Small intestine (tissue), 7 donors: ENCODE results near the gene ASPRV1. TPM values are rescaled to one million over a fixed set of nuclear protein-coding genes. Genes with fewer than 3 reads are reported as not detected.

ENCODE experiments used
- DNase-seq, 2 donors: peaks; one replicate each; pipeline versions ENCODE4 v3.0.0 to v3.0.0-alpha.2; 2013
- FAIRE-seq: peaks from 2 replicates; lab custom pipeline; 2012; peaks lifted over from hg19 to GRCh38; lab: Jason Lieb, UNC
- H3K27ac ChIP-seq, 3 donors: one replicate each; pipeline ENCODE4 v1.5.1; 2013; ENCODE audit warnings: low read length in 2 of 3, mild to moderate bottlenecking in 2 of 3, control low read depth in 1 of 3, inconsistent platforms in 1 of 3, low read depth in 1 of 3, moderate library complexity in 1 of 3
- H3K27me3 ChIP-seq, 3 donors: one replicate each; pipeline ENCODE4 v1.6.1; 2013; ENCODE audit warnings: low read length in 3 of 3, inconsistent platforms in 1 of 3; ENCODE audit not compliant: control insufficient read depth in 3 of 3, insufficient read depth in 3 of 3
- H3K36me3 ChIP-seq, 3 donors: one replicate each; pipeline ENCODE4 v1.6.1; 2013; ENCODE audit warnings: low read length in 3 of 3, inconsistent platforms in 1 of 3, low read depth in 1 of 3, mild to moderate bottlenecking in 1 of 3, moderate library complexity in 1 of 3; ENCODE audit not compliant: control insufficient read depth in 3 of 3, insufficient read depth in 2 of 3
- H3K4me1 ChIP-seq, 3 donors: one replicate each; pipeline ENCODE4 v1.6.1; 2013; ENCODE audit warnings: low read length in 2 of 3, inconsistent platforms in 1 of 3, low read depth in 1 of 3, mild to moderate bottlenecking in 1 of 3, moderate library complexity in 1 of 3; ENCODE audit not compliant: control insufficient read depth in 3 of 3, insufficient read depth in 2 of 3
- H3K4me3 ChIP-seq, 3 donors: one replicate each; pipeline ENCODE4 v1.5.1; 2013; ENCODE audit warnings: low read length in 3 of 3, control low read depth in 1 of 3, inconsistent platforms in 1 of 3, low read depth in 1 of 3, mild to moderate bottlenecking in 1 of 3, moderate library complexity in 1 of 3
- H3K9me3 ChIP-seq, 2 donors: one replicate each; pipeline ENCODE4 v1.6.1; 2013; ENCODE audit warnings: low read depth in 1 of 2, low read length in 1 of 2; ENCODE audit not compliant: control insufficient read depth in 2 of 2, insufficient read depth in 1 of 2
- WGBS, 3 donors: extraction: QIAGEN DNeasy Blood & Tissue Kit; methylation state at CpG; one replicate each; pipeline ENCODE4 v1.1.7; 2013; 5-methylcytosine and 5-hydroxymethylcytosine counted together
- polyA plus RNA-seq, 4 donors: library from polyadenylated mRNA; stranded (reverse) in 3 of 4; unstranded in 1 of 4; fragments of 200-250 nt in 3 of 4; fragments of 120-200 nt in 1 of 4; gene quantifications; one replicate each; pipeline versions ENCODE4 v1.2.1 to v1.2.3, GENCODE V29; 2013
- donor health status: healthy with polysubstance abuse.
- donor health status: control.
- donor health status: control.
- donor health status: Bipolar disorder and iron deficiency.
- donor health status: healthy.

ASPRV1 gene
- polyA plus RNA-seq, 4 donors = 1.3 to 3.5 (median 2.3) TPM

GRCh38 chr2:69945941-69946340, 15.5 kb downstream of the ASPRV1 start:
- Histone ChIP-seq H3K4me3 (no peak overlapping the region), H3K4me1 (no peaks in the 10 kb centered on the region), H3K27me3 (peaks cover 0 to 7% (median 0%) of the 10 kb centered on the region in 3 donors), H3K27ac (peak overlapping the region in 1 of 3 donors; percentile 11), H3K36me3 (peaks cover 9 to 14% (median 14%) of the 10 kb centered on the region in 3 donors), H3K9me3 (no peaks in the 10 kb centered on the region)
- FAIRE-seq = no peak
- 87 to 95% (median 91%) methylated on average over 8 of the region's 8 CpGs for WGBS, 3 donors
- no peak for DNase-seq

GRCh38 chr2:69945441-69945840, 16.0 kb downstream of the ASPRV1 start:
- FAIRE-seq = no peak
- no peaks in the 10 kb centered on the region for H3K9me3 ChIP-seq
- H3K36me3 ChIP-seq = peaks cover 9 to 17% (median 17%) of the 10 kb centered on the region in 3 donors
- peaks cover 0 to 3% (median 0%) of the 10 kb centered on the region in 3 donors for H3K4me1 ChIP-seq
- no peak for DNase-seq
- WGBS, 3 donors = 84 to 97% (median 93%) methylated on average over 8 of the region's 8 CpGs
- peaks cover 0 to 7% (median 0%) of the 10 kb centered on the region in 3 donors for H3K27me3 ChIP-seq
- no peak overlapping the region for H3K27ac ChIP-seq
- no peak overlapping the region for H3K4me3 ChIP-seq

DNA sequence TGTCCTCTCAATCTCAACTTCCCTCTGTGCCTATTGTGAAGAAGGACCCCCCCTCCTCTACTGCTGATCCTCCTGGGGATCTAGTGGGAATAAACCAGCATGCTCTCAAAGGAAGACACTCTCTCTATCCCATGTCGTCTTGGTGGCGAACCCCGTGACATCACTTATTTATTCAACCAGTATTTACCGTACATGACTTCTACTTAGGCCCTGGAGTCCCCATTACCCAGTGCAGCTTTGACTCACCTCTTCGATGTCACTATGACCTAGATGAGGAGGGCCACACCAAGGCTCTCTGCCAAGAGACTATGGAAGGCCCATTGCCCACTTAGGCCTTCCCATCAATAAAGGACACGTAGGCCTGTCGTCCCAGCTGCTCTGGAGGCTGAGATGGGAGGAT, 16.7 kb downstream of the ASPRV1 start:
- 95 to 97% (median 95%) methylated on average over 7 of the region's 7 CpGs for WGBS, 3 donors
- DNase-seq (no peak), FAIRE-seq (no peak)
- Histone ChIP-seq H3K4me3 (no peak overlapping the region), H3K36me3 (peaks cover 9 to 20% (median 19%) of the 10 kb centered on the region in 3 donors), H3K27ac (no peak overlapping the region), H3K9me3 (no peaks in the 10 kb centered on the region), H3K4me1 (peaks cover 0 to 9% (median 2%) of the 10 kb centered on the region in 3 donors), H3K27me3 (peaks cover 0 to 7% (median 0%) of the 10 kb centered on the region in 3 donors)

GRCh38 chr2:69943843-69944525, 17.4 kb downstream of the ASPRV1 start:
- H3K27ac ChIP-seq = no peak overlapping the region
- H3K4me1 ChIP-seq = peaks cover 0 to 12% (median 2%) of the 10 kb centered on the region in 3 donors
- H3K4me3 ChIP-seq = no peak overlapping the region
- FAIRE-seq (no peak), DNase-seq (no peak)
- peaks cover 0 to 4% (median 0%) of the 10 kb centered on the region in 3 donors for H3K27me3 ChIP-seq
- H3K36me3 ChIP-seq = peaks cover 9 to 23% (median 19%) of the 10 kb centered on the region in 3 donors
- 84 to 90% (median 85%) methylated on average over 9 of the region's 9 CpGs for WGBS, 3 donors
- no peaks in the 10 kb centered on the region for H3K9me3 ChIP-seq

DNA sequence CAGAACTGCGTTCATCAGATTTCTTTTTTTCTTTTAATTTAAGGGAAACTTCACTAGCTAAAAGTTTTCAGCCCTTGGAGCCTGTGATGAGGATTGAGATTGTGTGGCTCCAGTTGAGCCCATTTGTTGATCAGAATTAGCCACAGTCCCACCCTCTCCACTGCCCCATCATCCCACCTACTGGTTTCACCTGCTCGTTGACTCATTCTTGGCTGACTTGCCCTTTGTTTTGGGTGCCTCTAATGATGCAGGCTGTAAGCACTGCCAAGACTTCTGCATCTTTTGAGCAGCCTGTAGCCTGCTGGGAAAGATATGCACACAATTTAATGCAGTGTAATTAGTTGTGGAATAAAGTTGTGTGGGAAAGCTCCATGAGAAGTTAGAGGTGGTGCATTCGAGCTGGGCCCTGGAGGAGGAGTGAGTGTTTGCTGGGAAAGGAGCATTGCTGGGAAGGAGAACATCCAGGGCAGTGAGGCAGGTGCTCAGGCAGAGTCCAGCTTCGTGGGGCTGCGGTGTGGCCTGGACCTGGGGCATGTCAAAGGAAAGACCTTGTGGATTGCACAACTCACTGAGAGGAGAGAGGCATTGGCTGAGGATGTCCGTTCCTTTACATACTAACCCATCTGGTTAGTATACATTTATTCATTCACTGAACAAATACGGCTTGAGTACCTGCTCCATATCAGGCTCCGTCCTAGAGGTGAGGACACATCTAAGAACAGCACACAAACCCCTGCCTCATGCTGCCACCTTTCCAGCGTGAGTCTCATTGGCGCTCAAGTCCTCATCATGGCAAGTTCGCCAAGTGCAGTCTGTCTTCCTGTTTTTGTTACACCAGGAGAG, 18.2 kb downstream of the ASPRV1 start:
- Histone ChIP-seq H3K27me3 (no peaks in the 10 kb centered on the region), H3K36me3 (peaks cover 9 to 29% (median 23%) of the 10 kb centered on the region in 3 donors), H3K4me1 (peaks cover 0 to 12% (median 2%) of the 10 kb centered on the region in 3 donors), H3K9me3 (no peaks in the 10 kb centered on the region), H3K4me3 (no peak overlapping the region), H3K27ac (no peak overlapping the region)
- FAIRE-seq (no peak), DNase-seq (no peak)
- whole genome bisulfite sequencing, 3 donors = 81 to 88% (median 85%) methylated on average over 11 of the region's 11 CpGs

GRCh38 chr2:69940691-69941090, 20.7 kb downstream of the ASPRV1 start:
- Histone ChIP-seq H3K9me3 (no peaks in the 10 kb centered on the region), H3K27ac (no peak overlapping the region), H3K27me3 (no peaks in the 10 kb centered on the region), H3K4me1 (peaks cover 2 to 12% (median 3%) of the 10 kb centered on the region in 3 donors), H3K4me3 (no peak overlapping the region), H3K36me3 (peaks cover 22 to 52% (median 42%) of the 10 kb centered on the region in 3 donors)
- WGBS, 3 donors = 93 to 98% (median 94%) methylated on average over 8 of the region's 8 CpGs
- FAIRE-seq = no peak
- DNase-seq = no peak

DNA sequence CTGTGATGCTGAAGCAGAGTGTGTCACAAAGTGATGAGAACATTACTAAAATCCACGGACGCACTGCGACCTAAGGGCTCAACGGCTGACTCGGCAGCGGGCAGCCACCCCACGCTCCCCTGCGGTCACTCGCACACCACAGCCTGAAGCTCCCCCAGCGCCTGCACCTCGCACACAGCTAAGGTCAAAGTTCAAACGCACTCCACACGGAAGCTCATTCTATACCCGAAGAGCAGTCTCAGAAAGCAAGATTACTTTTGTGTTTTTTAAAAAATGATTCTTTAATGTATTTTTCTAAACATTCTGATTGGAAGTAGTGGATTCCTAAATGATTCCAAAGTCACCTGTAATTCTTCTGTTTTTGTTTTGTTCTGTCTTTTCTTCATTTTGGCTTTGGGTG, 21.7 kb downstream of the ASPRV1 start:
- WGBS, 3 donors = 17 to 69% (median 52%) methylated on average over 14 of the region's 14 CpGs
- H3K9me3 ChIP-seq = no peaks in the 10 kb centered on the region
- peak; percentile 70 to 76 for DNase-seq
- no peaks in the 10 kb centered on the region for H3K27me3 ChIP-seq
- H3K27ac ChIP-seq = peak overlapping the region in 1 of 3 donors; percentile 34
- no peak for FAIRE-seq
- no peak overlapping the region for H3K4me3 ChIP-seq
- peaks cover 22 to 57% (median 48%) of the 10 kb centered on the region in 3 donors for H3K36me3 ChIP-seq
- peaks cover 2 to 19% (median 5%) of the 10 kb centered on the region in 3 donors for H3K4me1 ChIP-seq

GRCh38 chr2:69937968-69938367, 23.5 kb downstream of the ASPRV1 start:
- FAIRE-seq (no peak), DNase-seq (no peak)
- peaks cover 5 to 36% (median 6%) of the 10 kb centered on the region in 3 donors for H3K4me1 ChIP-seq
- H3K27me3 ChIP-seq = no peaks in the 10 kb centered on the region
- no peaks in the 10 kb centered on the region for H3K9me3 ChIP-seq
- H3K27ac ChIP-seq = no peak overlapping the region
- 94 to 96% (median 95%) methylated on average over 14 of the region's 14 CpGs for WGBS, 3 donors
- peaks cover 18 to 48% (median 43%) of the 10 kb centered on the region in 3 donors for H3K36me3 ChIP-seq
- H3K4me3 ChIP-seq = no peak overlapping the region
